Measurements from ENCODE around the gene CATSPERE. TPM values are rescaled to one million over a fixed set of nuclear protein-coding genes. Genes with fewer than 3 reads are reported as not detected.
"Not testable (repeated sequence)": the region's sequence is repeated elsewhere in the genome, so short reads cannot be mapped to it uniquely, and the experiment has no call there.

The CATSPERE gene
- total RNA-seq, 3 donors from 2014 or later: 1.3 to 3.2 (median 2.0) TPM

GRCh38 chr1:244466724-244467123, 5.7 kb downstream of the CATSPERE start:
- H3K9me3 ChIP-seq: no peaks in the 10 kb centered on the region
- intact Hi-C loops (cut with DNase I; ENCODE audit: low total_unique reads): no loop called here
- H3K4me1 ChIP-seq: no peaks in the 10 kb centered on the region
- H3K27ac ChIP-seq: no peak overlapping the region
- H3K4me3 ChIP-seq: no peak overlapping the region
- H3K36me3 ChIP-seq: no peaks in the 10 kb centered on the region
- no peaks in the 10 kb centered on the region for H3K27me3 ChIP-seq
- TF ChIP-seq POLR2A (IDR thresholded peaks at IDR 0.05) (no peak), CTCF (IDR thresholded peaks at IDR 0.05) (no peak), POLR2AphosphoS5 (IDR thresholded peaks at IDR 0.05) (no peak)
- DNase-seq (ENCODE audit: low spot score in 2 of 2): no peak

GRCh38 chr1:244473059-244473605, 12.1 kb downstream of the CATSPERE start:
- TF ChIP-seq POLR2A (IDR thresholded peaks at IDR 0.05): no peak
- H3K27me3 ChIP-seq: no peaks in the 10 kb centered on the region
- intact Hi-C loops (cut with DNase I; ENCODE audit: low total_unique reads): no loop called here

GRCh38 chr1:244484971-244485370, 23.9 kb downstream of the CATSPERE start:
- H3K4me3 ChIP-seq; H3K27ac ChIP-seq; DNase-seq (ENCODE audit: low spot score in 2 of 2); H3K4me1 ChIP-seq; H3K36me3 ChIP-seq; H3K27me3 ChIP-seq; H3K9me3 ChIP-seq; intact Hi-C loops (cut with DNase I; ENCODE audit: low total_unique reads): not testable (repeated sequence)

More at GRCh38 chr1:244473059-244473605, 12.1 kb downstream of the CATSPERE start:
- no peak for DNase-seq (ENCODE audit: low spot score in 2 of 2)
- Histone ChIP-seq H3K27ac (no peak overlapping the region), H3K4me3 (no peak overlapping the region), H3K36me3 (no peaks in the 10 kb centered on the region), H3K4me1 (no peaks in the 10 kb centered on the region), H3K9me3 (no peaks in the 10 kb centered on the region)

DNA sequence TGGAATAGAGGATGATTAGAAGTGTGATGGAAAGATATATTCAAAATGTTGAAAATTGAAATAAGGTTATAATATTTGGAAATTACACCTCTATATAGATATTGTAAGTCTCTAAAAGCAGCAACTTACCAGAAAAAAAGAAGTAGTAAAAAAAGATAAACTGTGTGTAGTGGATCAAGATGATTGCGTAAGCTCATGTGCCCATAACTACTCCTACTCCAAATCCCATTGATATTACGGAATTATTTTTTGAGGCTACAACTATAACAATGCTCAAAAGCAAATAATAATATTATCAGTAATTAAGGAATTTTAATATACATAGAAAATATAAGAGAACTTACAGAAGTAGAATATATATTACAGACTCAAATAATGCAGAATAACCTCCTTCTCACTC, 33.6 kb downstream of the CATSPERE start:
- DNase-seq (ENCODE audit: low spot score in 2 of 2): no peak
- H3K4me1 ChIP-seq: no peaks in the 10 kb centered on the region
- intact Hi-C loops (cut with DNase I; ENCODE audit: low total_unique reads): no loop called here
- TF ChIP-seq POLR2A (IDR thresholded peaks at IDR 0.05) (no peak), CTCF (IDR thresholded peaks at IDR 0.05) (no peak)
- no peak overlapping the region for H3K27ac ChIP-seq
- no peaks in the 10 kb centered on the region for H3K27me3 ChIP-seq
- H3K9me3 ChIP-seq: no peaks in the 10 kb centered on the region
- no peak overlapping the region for H3K4me3 ChIP-seq
- no peaks in the 10 kb centered on the region for H3K36me3 ChIP-seq

GRCh38 chr1:244496186-244496585, 35.1 kb downstream of the CATSPERE start:
- no peaks in the 10 kb centered on the region for H3K27me3 ChIP-seq
- intact Hi-C loops (cut with DNase I; ENCODE audit: low total_unique reads): no loop called here
- H3K4me1 ChIP-seq: no peaks in the 10 kb centered on the region
- no peak overlapping the region for H3K4me3 ChIP-seq
- no peak overlapping the region for H3K27ac ChIP-seq
- TF ChIP-seq CTCF (IDR thresholded peaks at IDR 0.05) (no peak), POLR2A (IDR thresholded peaks at IDR 0.05) (no peak), POLR2AphosphoS5 (IDR thresholded peaks at IDR 0.05) (no peak)
- H3K36me3 ChIP-seq: no peaks in the 10 kb centered on the region
- peaks cover 0 to 10% of the 10 kb centered on the region in 2 donors for H3K9me3 ChIP-seq
- no peak for DNase-seq (ENCODE audit: low spot score in 2 of 2)

DNA sequence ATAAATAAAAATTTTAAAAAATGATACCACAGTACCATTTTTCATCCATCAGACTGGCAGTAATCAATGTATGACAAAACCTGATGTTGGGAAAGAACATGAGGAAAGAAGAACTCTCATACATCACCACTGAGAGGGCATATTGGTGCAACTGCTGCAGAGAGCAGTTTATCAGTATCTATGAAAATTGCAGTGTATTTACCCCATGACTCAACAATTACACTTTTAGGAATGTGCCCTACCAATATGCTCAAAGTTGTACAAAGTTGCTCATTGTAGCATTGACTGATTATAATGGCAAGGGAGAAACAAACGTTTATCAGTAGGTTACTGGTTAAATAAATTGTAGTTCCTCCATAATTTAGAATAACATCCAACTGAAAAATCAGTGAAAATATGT, 36.7 kb downstream of the CATSPERE start:
- intact Hi-C loops (cut with DNase I; ENCODE audit: low total_unique reads): no loop called here
- Histone ChIP-seq H3K4me3 (no peak overlapping the region), H3K36me3 (no peaks in the 10 kb centered on the region), H3K27me3 (no peaks in the 10 kb centered on the region), H3K4me1 (no peaks in the 10 kb centered on the region), H3K9me3 (peaks cover 0 to 20% of the 10 kb centered on the region in 2 donors), H3K27ac (no peak overlapping the region)
- TF ChIP-seq POLR2A (IDR thresholded peaks at IDR 0.05) (no peak), CTCF (IDR thresholded peaks at IDR 0.05) (no peak), POLR2AphosphoS5 (IDR thresholded peaks at IDR 0.05) (no peak)
- DNase-seq (ENCODE audit: low spot score in 2 of 2): no peak

DNA sequence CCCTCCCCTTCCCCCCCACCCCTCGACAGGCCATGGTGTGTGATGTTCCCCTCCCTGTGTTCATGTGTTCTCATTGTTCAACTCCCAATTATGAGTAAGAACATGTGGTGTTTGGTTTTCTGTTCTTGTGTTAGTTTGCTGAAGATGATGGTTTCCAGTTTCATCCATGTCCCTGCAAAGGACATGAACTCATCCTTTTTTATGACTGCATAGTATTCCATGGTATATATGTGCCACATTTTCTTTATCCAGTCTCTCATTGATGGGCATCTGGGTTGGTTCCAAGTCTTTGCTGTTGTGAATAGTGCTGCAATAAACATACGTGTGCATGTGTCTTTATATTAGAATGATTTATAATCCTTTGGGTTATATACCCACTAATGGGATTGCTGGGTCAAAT, 38.4 kb downstream of the CATSPERE start:
- peaks cover 0 to 20% of the 10 kb centered on the region in 2 donors for H3K9me3 ChIP-seq
- H3K4me3 ChIP-seq; intact Hi-C loops (cut with DNase I; ENCODE audit: low total_unique reads); H3K36me3 ChIP-seq; H3K27me3 ChIP-seq; H3K4me1 ChIP-seq; H3K27ac ChIP-seq; DNase-seq (ENCODE audit: low spot score in 2 of 2): not testable (repeated sequence)

- H3K9me3 ChIP-seq: peaks cover 0 to 20% of the 10 kb centered on the region in 2 donors
- DNase-seq (ENCODE audit: low spot score in 2 of 2); H3K4me1 ChIP-seq; H3K4me3 ChIP-seq; H3K27me3 ChIP-seq; intact Hi-C loops (cut with DNase I; ENCODE audit: low total_unique reads); H3K36me3 ChIP-seq; H3K27ac ChIP-seq: not testable (repeated sequence)
Measured at GRCh38 chr1:244500515-244500914, 39.4 kb downstream of the CATSPERE start.

All from breast epithelium (tissue), 4 donors.